HL-60 (cell line): Measurements from ENCODE around the gene RHBDD3.

Experiments
- POLR2AphosphoS5 ChIP-seq: IDR thresholded peaks from 2 replicates; pipeline ENCODE4 v1.6.1; 2012; ENCODE audit warnings: low read depth
- SPI1 ChIP-seq: IDR thresholded peaks from 2 replicates; pipeline ENCODE4 v1.6.1; 2012; ENCODE audit warnings: low read depth, mild to moderate bottlenecking, borderline replicate concordance
- TF ChIP-seq, protein P1 (sequence below): IDR thresholded peaks from one replicate; pipeline ENCODE4 v1.5.1; 2011; ENCODE audit warnings: low read length, control low read depth, inconsistent platforms; ENCODE audit not compliant: insufficient read depth
- TF ChIP-seq, protein P2 (sequence below): IDR thresholded peaks from 2 replicates; pipeline ENCODE4 v1.6.1; 2012; ENCODE audit warnings: low read depth; ENCODE audit not compliant: insufficient replicate concordance

DNA sequence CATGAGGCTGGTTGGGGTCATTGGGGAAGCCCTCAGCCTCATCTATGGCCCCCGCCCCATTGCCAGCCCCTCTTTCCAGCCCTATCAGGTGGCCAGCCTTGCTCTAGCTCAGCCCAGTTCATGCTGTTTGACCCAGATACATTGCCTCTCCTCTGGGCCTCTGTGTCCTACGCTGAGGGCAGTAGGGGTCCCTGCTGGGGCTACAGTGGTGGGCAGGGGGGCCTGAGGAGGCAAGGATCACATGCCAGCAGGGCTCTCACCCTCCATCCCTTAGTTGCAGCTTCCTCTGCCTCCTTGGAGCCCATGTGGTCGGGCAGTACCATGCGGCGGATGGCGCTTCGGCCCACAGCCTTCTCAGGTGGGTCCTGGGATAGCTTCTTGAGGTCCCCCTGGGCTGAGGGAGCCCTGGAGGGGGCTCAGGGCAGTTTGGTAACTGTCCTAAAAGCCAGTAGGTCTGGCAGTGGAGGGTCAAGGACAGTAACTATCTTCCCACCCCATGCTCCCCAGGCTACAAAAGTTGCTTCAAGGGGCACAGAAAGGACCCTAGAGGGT lies 42.8 kb downstream of the RHBDD3 start:
- TF ChIP-seq, protein P1, sequence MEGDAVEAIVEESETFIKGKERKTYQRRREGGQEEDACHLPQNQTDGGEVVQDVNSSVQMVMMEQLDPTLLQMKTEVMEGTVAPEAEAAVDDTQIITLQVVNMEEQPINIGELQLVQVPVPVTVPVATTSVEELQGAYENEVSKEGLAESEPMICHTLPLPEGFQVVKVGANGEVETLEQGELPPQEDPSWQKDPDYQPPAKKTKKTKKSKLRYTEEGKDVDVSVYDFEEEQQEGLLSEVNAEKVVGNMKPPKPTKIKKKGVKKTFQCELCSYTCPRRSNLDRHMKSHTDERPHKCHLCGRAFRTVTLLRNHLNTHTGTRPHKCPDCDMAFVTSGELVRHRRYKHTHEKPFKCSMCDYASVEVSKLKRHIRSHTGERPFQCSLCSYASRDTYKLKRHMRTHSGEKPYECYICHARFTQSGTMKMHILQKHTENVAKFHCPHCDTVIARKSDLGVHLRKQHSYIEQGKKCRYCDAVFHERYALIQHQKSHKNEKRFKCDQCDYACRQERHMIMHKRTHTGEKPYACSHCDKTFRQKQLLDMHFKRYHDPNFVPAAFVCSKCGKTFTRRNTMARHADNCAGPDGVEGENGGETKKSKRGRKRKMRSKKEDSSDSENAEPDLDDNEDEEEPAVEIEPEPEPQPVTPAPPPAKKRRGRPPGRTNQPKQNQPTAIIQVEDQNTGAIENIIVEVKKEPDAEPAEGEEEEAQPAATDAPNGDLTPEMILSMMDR, result no peak
- no peak for TF ChIP-seq POLR2AphosphoS5
- no peak for TF ChIP-seq SPI1
- TF ChIP-seq, protein P2, sequence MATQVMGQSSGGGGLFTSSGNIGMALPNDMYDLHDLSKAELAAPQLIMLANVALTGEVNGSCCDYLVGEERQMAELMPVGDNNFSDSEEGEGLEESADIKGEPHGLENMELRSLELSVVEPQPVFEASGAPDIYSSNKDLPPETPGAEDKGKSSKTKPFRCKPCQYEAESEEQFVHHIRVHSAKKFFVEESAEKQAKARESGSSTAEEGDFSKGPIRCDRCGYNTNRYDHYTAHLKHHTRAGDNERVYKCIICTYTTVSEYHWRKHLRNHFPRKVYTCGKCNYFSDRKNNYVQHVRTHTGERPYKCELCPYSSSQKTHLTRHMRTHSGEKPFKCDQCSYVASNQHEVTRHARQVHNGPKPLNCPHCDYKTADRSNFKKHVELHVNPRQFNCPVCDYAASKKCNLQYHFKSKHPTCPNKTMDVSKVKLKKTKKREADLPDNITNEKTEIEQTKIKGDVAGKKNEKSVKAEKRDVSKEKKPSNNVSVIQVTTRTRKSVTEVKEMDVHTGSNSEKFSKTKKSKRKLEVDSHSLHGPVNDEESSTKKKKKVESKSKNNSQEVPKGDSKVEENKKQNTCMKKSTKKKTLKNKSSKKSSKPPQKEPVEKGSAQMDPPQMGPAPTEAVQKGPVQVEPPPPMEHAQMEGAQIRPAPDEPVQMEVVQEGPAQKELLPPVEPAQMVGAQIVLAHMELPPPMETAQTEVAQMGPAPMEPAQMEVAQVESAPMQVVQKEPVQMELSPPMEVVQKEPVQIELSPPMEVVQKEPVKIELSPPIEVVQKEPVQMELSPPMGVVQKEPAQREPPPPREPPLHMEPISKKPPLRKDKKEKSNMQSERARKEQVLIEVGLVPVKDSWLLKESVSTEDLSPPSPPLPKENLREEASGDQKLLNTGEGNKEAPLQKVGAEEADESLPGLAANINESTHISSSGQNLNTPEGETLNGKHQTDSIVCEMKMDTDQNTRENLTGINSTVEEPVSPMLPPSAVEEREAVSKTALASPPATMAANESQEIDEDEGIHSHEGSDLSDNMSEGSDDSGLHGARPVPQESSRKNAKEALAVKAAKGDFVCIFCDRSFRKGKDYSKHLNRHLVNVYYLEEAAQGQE, result no peak
